ENCODE data around the gene COX7B2.

The COX7B2 gene, protein sequence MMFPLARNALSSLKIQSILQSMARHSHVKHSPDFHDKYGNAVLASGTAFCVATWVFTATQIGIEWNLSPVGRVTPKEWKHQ

GRCh38 chr4:46909078-46909477 lies at the start of gene COX7B2:
Gene COX7B2 (minus strand): TSS chr4:46909245. CDS start chr4:46735192, 174,053 bp downstream.
- DNase-seq, result no peak

DNA sequence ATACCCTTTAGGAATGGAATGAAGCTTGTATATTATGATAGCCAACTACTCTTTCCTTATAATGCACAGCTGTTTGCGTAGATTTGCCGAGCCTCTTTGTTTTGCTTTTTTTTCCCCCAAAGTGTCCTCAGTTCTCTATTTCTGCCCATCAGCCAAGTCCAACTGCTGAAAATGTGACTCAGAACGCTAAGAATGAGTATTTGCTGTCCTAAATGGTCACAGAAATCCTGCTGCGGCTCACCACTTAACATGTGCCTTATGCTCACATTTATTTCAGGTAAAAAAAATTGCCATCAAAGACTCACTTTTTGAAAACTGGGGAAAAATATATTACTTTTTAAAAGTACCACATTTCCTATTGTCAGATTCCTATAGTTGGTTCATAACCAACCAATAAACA lies 47.4 kb upstream of the COX7B2 start:
- DNase-seq, result no peak

DNA sequence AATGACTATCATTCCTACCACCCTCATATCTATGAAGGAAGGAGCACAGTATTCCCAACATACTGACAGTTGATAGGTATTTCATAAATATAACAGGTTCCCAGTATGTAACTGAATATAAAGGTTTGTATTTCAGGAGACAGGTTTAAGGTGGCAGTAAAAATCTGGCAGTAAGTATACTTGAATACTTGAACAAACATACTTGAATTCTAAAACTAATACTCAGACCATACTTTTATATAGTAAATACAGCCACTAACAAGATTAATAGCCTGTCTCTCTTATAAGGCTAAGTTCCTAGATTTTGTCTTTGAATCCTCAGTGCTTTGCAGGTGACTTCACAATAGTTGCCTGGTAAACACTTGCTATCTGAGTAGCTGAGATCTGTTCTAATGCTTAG lies 46.6 kb upstream of the COX7B2 start:
- DNase-seq, result no peak

DNA sequence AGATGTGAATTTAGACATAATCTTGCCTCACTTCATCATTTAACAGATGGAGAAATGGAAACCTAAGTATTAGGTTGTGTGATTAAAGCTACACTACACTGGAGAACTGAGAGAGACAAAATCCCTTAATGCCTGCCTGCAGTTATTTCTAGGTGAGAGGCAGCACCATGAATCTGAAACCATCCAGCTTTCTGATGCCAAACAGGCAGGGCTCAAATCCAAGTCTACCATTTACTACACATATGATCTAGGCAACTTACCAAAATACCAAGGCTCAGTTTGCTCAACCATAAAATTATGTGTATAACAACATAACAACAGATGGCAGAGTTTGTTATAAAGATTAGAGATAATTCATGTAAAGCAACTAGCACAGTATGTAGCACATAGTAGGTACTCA lies 45.6 kb upstream of the COX7B2 start:
- DNase-seq, result no peak

GRCh38 chr4:46953564-46953963 lies 44.5 kb upstream of the COX7B2 start:
- no peak for DNase-seq

GRCh38 chr4:46952451-46952850 lies 43.4 kb upstream of the COX7B2 start:
- DNase-seq, result no peak

- DNase-seq, result no peak
Measured at GRCh38 chr4:46950826-46951225, 41.8 kb upstream of the COX7B2 start.

DNA sequence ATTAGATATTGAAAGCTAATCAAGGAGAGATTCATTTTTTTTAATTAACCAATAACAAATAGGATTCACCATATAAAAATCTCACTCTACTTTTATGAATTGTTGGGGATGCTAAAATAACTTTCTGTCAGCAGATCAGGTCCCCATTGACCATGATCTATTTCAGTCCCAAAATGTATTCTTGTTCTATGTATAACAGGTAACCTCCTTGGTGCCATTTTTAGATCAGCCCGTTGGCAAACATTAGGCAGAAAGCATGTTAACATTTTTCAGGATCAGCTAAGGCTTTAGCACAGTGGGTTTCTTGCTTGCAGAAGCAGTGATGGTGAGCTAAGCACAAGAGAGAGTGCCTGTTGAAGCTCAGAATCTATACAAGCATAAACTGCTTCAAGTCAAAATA lies 40.8 kb upstream of the COX7B2 start:
- DNase-seq, result no peak

DNA sequence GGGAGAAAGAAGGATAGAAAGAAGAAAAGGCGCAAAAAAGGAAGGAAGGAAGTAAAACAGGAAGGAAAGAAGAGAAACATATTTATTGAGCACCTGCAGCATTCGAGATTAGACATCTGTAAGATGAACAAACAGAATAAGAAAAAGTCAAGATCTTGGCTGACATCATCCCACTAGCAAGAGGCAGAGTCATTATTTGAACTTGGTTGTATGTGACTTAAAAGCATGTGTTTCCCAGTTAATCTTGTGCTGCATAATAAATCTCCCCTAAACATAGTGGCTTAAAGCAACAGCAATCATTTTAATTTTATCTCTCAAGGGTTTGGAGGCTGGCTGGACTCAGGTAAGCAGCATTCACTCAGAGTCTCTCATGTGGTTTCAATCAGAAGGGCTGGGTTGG lies 38.5 kb upstream of the COX7B2 start:
- no peak for DNase-seq

DNA sequence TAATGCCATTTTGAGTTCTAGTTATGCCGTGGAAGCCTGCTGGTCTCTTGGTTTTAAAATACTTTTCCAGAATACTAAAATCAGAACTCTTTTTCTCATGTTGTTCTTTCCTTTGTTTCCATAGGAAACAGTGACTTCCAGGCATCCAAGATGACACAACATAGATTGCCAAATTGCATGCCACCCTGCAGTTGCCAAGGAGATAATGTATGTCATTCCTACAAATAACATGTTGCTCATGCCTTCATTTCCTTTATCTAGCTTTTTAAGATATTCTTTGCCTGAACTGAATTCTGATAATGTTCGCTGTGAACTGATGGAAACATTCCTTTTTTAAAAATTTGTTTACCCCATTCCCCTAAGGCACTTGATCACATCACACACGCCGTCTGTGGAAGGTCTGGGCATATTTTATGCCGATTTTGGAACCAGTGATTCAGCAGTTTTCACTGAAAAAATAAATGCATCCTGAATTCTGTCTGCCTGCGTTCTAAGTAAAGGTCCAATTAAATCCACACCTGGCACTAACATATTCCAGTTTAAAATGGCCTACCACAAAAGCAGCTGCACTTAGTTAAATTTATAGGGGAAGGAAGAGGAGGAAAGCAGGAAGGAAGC lies 38.0 kb upstream of the COX7B2 start:
- DNase-seq, result no peak

DNA sequence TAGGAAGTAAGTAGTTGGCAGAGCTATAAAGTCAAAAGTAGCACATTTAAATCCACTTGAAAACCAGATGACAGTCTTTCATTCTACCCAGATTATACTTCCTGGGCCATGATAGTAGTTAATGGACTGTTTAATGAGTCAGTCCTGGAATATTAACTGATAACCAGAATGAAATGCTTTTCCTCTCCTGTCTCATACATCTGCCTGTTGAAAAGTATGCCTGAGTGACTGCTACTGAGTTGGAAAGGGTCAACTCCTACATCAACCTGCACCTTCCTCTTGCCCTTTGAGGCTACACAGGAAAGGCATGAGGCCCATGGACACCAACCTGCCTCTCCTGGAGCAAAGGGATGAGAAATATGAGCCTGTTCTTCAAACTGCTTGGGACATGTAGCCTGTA lies 36.0 kb upstream of the COX7B2 start:
- DNase-seq, result no peak

- no peak for DNase-seq
Measured at GRCh38 chr4:46944345-46944744, 35.3 kb upstream of the COX7B2 start.

DNA sequence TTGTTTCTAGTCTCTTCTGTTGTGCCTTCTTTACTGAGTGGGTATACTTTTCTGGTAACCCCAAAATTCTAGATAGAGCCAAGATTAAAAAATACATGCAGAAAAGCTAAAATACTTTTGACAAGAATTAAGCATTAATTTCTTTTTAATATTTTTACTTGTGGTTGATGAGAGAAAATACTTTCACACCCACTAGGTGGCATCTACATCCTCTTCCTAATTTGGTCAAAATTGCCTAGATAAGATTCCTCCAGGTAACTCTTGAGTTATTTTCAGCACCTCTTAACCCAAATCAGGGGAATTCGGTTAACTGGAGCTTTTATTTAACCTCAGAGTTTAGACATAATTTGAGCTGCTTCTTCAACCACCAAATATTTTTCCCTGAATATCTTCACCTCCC lies 28.4 kb upstream of the COX7B2 start:
- peak; percentile 7 for DNase-seq

- DNase-seq, result no peak
Measured at GRCh38 chr4:46934726-46935125, 25.7 kb upstream of the COX7B2 start.

DNA sequence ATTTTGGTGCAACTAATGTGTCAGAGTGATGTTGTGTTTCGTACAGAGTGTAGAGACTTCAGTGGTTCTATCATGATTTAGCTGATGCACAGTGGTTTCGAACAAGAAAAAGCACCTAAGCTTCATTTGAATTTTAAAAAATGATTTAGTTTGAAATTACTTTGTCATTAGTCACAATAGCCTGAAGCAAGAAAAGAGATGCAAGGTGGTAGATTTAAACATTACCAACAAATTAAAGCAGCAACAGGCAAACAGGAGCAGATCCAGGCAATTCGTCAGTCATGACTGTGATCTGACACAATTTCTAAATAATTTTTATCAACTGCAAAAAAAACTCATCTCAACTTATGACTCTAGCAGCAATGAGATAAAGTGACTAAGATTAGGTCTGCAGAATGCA lies 24.6 kb upstream of the COX7B2 start:
- DNase-seq, result no peak

GRCh38 chr4:46931981-46932380 lies 22.9 kb upstream of the COX7B2 start:
- DNase-seq, result peak; percentile 65

GRCh38 chr4:46930891-46931290 lies 21.8 kb upstream of the COX7B2 start:
- DNase-seq, result no peak

- DNase-seq, result no peak
Measured at GRCh38 chr4:46927201-46927600, 18.2 kb upstream of the COX7B2 start.

- DNase-seq, result no peak
Measured at GRCh38 chr4:46924789-46925529, 15.9 kb upstream of the COX7B2 start.

DNA sequence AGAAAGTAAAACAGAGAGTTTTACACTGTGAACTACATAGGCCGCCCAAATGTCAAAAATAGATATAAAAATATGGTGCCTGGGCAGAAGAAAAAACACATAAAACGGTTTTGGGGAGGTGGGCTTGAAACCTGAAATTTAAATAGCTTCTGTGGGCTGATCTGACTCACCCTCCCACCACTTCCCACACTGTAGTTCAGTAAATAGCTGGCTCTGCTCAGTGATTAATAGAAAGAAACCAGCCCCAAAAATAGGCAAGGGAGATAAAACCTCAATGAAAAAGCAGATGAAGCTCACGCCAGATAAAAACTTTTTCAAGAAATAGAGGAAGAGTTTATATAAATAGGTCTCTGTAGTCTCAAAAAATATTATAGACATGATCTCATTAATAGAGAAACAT lies 13.2 kb upstream of the COX7B2 start:
- no peak for DNase-seq

DNA sequence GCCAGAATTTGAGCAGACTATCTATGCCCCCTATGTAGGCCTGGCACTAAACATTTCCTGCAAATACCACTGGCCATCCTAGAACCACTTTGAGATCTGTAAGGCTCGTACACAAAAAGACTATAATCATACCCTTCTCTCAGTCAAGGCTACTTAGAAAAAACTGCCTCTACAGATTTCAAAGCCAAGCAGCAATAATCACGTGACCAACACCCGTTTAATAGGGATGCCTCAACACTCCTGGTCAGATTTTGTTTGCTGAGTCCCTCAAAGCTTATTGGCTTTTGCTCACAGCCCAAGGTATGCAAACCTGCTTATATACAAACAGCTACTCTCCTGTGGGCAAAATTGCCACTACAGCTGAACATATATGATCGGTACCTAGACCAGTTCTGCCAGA lies 897 bp downstream of the COX7B2 start:
- DNase-seq, result no peak

DNA sequence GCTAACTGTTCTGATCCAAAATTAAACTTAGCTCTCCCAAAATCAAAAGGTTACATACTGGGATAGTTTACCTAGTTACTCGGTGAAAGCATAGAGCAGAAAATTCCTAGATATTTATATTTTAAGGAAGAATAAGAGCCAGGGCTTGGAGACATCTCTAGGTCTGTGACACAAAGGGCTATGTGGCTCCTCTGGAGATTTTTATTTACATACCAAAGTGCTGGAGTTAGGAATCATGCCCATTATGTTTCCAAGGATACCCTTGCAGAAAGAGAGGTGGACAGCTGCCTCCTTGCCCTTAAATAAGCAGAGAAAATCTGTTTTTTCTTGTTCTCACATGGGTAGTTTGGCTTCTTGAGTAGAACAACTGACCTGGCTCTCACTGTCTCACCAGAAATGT lies 9.0 kb downstream of the COX7B2 start:
- DNase-seq, result no peak

DNA sequence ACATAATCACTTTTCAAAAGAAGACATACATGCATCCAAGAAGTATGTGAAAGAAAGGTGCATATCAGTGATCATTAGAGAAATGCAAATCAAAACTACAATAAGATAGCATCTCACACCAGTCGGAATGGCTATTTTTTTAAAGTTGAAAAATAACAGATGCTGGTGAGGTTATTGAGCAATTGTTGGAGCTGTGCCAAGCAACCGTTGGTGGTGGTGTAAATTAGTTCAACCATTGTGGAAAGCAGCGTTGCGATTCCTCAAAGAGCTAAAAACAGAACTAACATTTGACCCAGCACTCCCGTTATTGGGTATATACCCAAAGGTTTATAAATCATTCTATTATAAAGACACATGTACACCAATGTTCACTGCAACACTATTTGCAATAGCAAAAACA lies 14.2 kb downstream of the COX7B2 start:
- DNase-seq, result peak; percentile 30

DNA sequence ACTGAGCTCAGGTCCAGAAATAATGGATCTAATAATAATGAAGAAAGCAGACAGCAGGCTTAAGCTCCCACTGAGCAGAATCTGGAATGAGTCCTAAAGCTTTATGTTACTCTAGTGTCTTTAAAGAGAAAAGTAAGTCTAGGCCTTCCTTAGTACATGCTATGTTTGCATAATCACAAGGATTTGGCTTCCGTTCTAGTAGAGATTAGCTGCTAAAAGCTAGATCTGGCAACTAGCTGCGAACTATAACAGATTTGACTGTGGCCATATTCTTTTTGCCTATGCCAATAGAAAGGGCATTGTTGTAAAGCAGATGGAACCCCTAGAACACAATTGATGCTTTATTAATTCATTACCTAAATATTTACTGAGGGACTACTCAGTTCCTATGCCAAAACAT lies 19.0 kb downstream of the COX7B2 start:
- no peak for DNase-seq

GRCh38 chr4:46889410-46889809 lies 19.6 kb downstream of the COX7B2 start:
- DNase-seq, result no peak
